IPS-18c (cell line): ENCODE measurements around the gene GLB1L.
"Not testable (repeated sequence)": the region's sequence is repeated elsewhere in the genome, so short reads cannot be mapped to it uniquely, and the experiment has no call there.

ENCODE experiments used
- H3K4me3 ChIP-seq: 2 replicates; pipeline ENCODE4 v1.7.0; 2013; ENCODE audit warnings: low read depth, mild to moderate bottlenecking, low read length, moderate library complexity; ENCODE audit not compliant: insufficient read depth
- H3K9me3 ChIP-seq: one replicate; pipeline ENCODE4 v1.6.1; 2013; ENCODE audit warnings: mild to moderate bottlenecking, low read length, moderate library complexity; ENCODE audit not compliant: control insufficient read depth, insufficient read depth

Gene GLB1L

DNA sequence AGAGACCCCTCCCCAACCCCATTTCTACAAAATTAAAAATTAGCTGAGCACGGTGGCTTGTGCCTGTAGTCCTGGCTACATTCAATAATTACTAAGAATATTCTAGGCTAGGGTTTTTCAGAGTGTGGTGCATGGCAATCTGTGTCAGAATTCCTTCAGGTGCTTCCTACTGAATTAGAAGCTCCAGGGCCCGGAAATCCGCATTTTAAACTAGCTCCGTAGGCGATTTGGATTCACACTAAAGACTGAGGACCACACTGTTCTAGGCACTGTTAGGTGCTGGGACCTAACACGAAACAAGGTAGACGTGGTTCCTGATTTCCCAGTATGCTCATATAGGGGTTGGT lies 39.3 kb downstream of the GLB1L start:
- Histone ChIP-seq H3K9me3 (no peaks in the 10 kb centered on the region), H3K4me3 (peak overlapping the region; percentile 79)

DNA sequence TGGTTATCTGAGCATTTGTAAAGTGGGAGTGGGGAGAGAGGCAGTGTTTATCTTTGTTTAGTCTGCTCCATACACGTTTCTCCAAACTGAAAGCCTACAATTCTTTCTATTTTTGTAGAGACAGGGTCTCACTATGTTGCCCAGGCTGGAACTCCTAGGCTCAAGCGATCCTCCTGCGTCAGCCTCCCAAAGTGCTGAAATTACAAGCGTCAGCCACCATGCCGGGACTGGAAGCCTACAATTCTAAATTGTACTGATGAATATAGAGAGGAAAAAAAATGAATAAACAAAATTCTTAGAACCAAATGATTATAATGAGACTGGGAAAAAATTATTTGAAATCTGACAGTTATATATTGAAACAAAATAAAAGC lies 40.1 kb downstream of the GLB1L start:
- Histone ChIP-seq H3K9me3 (no peaks in the 10 kb centered on the region), H3K4me3 (no peak overlapping the region)

DNA sequence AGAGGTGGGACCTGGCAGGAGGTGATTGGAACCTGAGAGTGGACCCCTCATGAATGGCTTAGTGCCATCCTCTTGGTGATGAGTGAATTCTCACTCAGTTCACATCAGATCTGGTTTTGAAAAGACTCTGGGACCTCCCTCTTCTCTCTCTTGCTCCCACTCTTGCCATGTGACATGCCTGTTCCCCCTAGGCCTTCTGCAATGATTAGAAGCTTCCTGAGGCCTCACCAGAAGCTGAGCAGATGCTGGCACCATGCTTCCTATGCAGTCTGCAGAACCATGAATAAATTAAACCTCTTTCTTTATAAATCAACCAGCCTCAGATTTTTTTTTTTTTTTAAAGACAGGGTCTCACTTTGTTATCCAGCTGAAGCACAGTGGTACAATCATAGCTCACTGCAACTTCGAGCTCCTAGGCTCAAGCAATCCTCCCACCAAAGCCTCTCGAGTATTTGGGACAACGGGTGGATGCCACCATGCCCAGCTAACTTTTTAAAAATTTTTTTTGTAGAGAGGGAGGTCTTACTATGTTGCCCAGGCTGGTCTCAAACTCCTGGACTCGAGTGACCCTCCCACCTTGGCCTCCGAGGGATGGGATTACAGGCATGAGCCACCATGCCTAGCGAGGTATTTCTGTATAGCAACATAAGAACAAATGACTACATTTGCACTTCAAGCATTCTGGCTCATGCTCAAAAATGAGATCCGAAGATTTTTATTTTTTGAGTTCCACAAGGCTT lies 40.6 kb downstream of the GLB1L start:
- H3K9me3 ChIP-seq = no peaks in the 10 kb centered on the region
- H3K4me3 ChIP-seq = no peak overlapping the region

DNA sequence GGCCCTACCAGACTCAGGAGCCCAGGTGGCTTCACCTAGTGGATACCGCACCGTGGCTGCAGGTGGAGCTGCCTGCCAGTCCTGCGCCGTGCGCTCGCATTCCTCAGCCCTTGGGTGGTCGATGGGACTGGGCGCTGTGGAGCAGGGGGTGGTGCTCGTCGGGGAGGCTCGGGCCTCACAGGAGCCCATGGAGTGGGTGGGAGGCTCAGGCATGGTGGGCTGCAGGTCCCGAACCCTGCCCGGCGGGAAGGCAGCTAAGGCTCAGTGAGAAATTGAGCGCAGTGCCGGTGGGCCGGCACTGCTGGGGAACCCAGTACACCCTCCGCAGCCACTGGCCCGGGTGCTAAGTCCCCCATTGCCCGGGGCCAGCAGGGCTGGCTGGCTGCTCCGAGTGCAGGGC lies 43.9 kb downstream of the GLB1L start:
- not testable (repeated sequence) for H3K4me3 ChIP-seq, H3K9me3 ChIP-seq

DNA sequence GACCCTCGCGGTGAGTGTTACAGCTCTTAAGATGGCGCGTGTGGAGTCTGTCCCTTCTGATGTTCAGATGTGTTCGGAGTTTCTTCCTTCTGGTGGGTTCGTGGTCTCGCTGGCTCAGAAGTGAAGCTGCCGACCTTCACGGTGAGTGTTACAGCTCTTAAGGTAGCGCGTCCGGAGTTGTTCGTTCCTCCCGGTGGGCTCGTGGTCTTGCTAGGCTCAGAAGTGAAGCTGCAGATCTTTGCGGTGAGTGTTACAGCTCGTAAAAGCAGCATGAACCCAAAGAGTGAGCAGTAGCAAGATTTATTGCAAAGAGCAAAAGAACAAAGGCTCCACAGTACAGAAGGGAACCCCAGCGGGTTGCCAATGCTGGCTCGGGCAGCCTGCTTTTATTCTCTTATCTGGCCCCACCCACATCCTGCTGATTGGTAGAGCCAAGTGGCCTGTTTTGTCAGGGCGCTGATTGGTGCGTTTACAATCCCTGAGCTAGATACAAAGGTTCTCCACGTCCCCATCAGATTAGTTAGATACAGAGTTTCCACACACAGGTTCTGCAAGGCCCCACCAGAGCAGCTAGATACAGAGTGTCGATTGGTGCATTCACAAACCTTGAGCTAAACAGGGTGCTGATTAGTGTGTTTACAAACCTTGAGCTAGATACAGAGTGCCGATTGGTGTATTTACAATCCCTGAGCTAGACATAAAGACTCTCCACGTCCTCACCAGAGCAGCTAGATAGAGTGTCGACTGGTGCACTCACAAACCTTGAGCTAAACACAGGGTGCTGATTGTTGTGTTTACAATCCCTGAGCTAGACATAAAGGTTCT lies 44.5 kb downstream of the GLB1L start:
- H3K4me3 ChIP-seq, H3K9me3 ChIP-seq: not testable (repeated sequence)

DNA sequence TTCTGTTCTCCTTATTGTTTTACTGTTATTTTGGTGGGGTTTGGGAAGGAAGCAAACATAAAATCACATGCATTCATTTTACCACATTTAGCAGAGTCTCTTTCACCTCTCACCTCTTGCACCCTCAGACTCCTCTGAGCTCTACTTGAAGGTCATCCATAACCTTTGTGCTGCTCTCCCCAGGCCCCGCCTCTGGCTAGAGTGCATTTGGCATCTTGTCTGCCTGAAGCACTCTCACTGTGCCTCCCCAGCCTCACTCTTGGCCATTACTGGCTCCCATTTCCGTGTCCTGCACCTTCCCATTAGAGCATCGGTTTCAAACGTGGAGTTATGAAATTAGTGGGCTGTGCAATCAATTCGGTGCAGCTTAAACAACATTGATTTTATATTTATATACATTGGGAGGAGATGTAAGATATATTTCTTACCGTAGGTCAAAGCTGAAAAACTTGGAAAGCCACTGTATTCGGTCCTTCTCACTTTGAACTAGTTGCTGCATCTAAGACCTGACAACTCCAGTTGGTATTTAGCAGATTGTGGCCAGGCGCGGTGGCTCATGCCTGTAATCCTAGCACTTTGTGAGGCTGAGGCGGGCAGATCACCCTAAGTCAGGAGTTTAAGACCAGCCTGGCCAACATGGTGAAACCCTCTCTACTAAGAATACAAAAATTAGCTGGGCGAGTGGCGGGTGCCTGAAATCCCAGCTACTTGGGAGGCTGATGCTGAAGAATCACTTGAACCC lies 45.6 kb downstream of the GLB1L start:
- Histone ChIP-seq H3K9me3 (no peaks in the 10 kb centered on the region), H3K4me3 (no peak overlapping the region)

DNA sequence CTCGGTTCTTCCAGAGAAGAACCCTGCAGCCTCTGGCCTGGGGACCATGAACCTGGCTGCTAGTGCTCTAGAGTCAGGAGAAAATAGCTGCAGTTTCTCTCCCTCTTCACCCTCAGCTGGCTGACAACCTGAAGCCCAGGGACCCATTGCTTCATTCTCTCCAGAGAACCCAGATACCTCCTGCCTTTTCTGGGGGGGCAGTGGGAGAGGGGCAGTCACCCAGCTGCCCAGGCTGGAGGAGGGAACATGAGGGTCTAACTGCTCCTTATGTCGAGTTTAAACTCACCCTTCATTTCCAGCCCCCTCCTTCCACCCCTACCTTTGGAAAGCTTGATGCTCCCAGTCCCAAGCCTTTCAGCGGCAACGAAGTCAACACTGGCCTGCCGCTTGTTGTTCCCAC lies 46.3 kb downstream of the GLB1L start:
- H3K9me3 ChIP-seq = no peaks in the 10 kb centered on the region
- no peak overlapping the region for H3K4me3 ChIP-seq

DNA sequence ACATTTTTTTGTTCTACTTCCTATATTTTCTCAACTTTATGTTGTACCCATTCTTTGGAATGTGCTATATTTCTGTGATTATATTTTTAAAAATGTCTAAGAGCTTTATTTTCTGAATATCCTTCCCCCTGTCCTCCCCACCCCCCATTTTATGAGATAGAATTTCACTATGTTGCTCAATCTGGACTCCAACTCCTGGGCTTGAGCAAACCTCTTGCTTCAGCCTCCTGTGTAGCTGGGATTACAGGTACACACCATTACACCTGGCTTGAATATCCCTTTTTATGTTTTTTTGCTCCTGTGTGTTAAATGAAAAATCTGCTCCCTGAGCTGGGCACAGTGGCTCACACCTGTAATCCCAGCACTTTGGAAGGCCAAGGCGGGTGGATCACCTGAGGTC lies 47.9 kb downstream of the GLB1L start:
- Histone ChIP-seq H3K9me3 (no peaks in the 10 kb centered on the region), H3K4me3 (no peak overlapping the region)

DNA sequence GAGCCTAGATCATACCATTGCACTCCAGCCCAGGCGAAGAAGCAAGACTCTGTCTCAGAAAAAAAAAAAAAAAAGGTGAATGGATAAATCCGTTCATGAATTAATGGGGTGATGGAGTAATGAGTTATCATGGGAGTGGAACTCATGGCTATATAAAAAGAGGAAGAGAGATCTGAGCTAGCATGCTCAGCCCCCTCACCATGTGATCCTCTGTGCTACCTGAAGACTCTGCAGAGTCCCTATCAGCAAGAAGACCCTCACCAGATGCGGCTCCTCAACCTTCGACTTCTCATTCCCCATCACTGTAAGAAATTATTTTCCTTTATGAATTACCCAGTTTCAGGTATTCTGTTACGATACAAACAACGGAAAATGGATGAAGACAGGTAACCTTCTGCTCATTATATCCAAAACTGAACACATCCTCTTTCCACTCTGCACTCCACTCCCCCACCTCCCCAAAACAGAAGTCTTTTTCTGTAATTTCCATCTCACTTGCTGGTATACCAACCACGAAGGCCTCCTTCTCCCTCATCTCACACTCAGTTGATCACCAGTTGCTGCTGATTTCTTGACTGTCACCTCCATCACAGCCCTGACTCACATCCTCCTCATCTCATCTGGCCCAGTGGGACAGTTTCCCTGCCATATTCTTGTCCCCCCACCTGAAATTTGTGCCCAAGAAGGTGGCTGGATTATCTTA lies 58.3 kb downstream of the GLB1L start:
- no peak overlapping the region for H3K4me3 ChIP-seq
- no peaks in the 10 kb centered on the region for H3K9me3 ChIP-seq
